ENCODE results near the gene CDH22. TPM values are rescaled to one million over a fixed set of nuclear protein-coding genes. Genes with fewer than 3 reads are reported as not detected.

The CDH22 gene
- total and polyA plus RNA-seq, 10 of the 15 experiments (the other 5 are each of a cell fraction or from before 2014, with no cell fraction given), result not detected

GRCh38 chr20:46304852-46305251, 3.4 kb downstream of the CDH22 start:
- RAD21 ChIA-PET (ENCODE audit: unreplicated experiment), result interaction anchor here (1.0 to 1.3 kb wide), 3 partner anchors 44 to 175 kb away, joined by 3 to 4 read pairs (median 4); no protein-coding TSS in a partner anchor
- POLR2A ChIA-PET, result interaction anchor here (0.6 kb wide), 1 partner anchor 210 kb away, joined by 3 read pairs; no protein-coding TSS in a partner anchor
- H3K9me3 ChIP-seq (replicated peaks; ENCODE audit: control insufficient read depth, insufficient read depth, low read length), result no peaks in the 10 kb centered on the region
- no TSS peak for BruUV-seq (replicated peaks)
- in situ Hi-C loops (cut with MboI), result no loop called here
- H3K4me1 ChIP-seq (ENCODE audit: control insufficient read depth, insufficient read depth, low read length), result no peaks in the 10 kb centered on the region
- no peaks in the 10 kb centered on the region; the same call in 1 of the 2 replicates for H4K20me1 ChIP-seq (ENCODE audit: control insufficient read depth, insufficient read depth)
- no peak overlapping the region for H3K4me2 ChIP-seq (ENCODE audit: control insufficient read depth, insufficient read depth)
- CTCF ChIA-PET, result interaction anchor here (0.7 to 4.0 kb wide), 4 partner anchors 18 to 97 kb away, joined by 3 to 56 read pairs (median 3); no protein-coding TSS in a partner anchor
- no peak for ATAC-seq
- no peaks in the 10 kb centered on the region for H3K79me2 ChIP-seq (ENCODE audit: control insufficient read depth, insufficient read depth, low read length)
- SMC1A ChIA-PET (ENCODE audit: uncharacterized antibody, unreplicated experiment), result interaction anchor here (0.5 to 3.6 kb wide), 2 partner anchors 44 to 328 kb away, joined by 3 to 14 read pairs; no protein-coding TSS in a partner anchor
- H3K4me3 ChIP-seq, result no peak overlapping the region
- WGBS (ENCODE audit: insufficient coverage, insufficient replicate concordance, low lambda C conversion rate, missing lambda C conversion rate), result 16% methylated on average over 3 of the region's 3 CpGs
- no peak for FAIRE-seq
- no peaks in the 10 kb centered on the region for H3K36me3 ChIP-seq (ENCODE audit: control insufficient read depth in 2 of 2, insufficient read depth in 2 of 2, low read length in 1 of 2)
- H3K27ac ChIP-seq (ENCODE audit: control insufficient read depth, insufficient read depth), result no peak overlapping the region
- intact Hi-C loops (cut with micrococcal nuclease; ENCODE audit: unreplicated experiment), result no loop called here
- H3K27me3 ChIP-seq (replicated peaks in 1 of 2; ENCODE audit: control insufficient read depth in 2 of 2, insufficient read depth in 2 of 2, low read length in 1 of 2), result peaks cover 7 to 19% of the 10 kb centered on the region in 2 experiments
- no peak overlapping the region for H3K9ac ChIP-seq (ENCODE audit: control insufficient read depth, insufficient read depth, low read length)
- no peak for DNase-seq (ENCODE audit: low read depth, low spot score)
- H2AFZ ChIP-seq (ENCODE audit: control insufficient read depth, low read depth, low read length), result no peak overlapping the region
- TF ChIP-seq, protein P1, sequence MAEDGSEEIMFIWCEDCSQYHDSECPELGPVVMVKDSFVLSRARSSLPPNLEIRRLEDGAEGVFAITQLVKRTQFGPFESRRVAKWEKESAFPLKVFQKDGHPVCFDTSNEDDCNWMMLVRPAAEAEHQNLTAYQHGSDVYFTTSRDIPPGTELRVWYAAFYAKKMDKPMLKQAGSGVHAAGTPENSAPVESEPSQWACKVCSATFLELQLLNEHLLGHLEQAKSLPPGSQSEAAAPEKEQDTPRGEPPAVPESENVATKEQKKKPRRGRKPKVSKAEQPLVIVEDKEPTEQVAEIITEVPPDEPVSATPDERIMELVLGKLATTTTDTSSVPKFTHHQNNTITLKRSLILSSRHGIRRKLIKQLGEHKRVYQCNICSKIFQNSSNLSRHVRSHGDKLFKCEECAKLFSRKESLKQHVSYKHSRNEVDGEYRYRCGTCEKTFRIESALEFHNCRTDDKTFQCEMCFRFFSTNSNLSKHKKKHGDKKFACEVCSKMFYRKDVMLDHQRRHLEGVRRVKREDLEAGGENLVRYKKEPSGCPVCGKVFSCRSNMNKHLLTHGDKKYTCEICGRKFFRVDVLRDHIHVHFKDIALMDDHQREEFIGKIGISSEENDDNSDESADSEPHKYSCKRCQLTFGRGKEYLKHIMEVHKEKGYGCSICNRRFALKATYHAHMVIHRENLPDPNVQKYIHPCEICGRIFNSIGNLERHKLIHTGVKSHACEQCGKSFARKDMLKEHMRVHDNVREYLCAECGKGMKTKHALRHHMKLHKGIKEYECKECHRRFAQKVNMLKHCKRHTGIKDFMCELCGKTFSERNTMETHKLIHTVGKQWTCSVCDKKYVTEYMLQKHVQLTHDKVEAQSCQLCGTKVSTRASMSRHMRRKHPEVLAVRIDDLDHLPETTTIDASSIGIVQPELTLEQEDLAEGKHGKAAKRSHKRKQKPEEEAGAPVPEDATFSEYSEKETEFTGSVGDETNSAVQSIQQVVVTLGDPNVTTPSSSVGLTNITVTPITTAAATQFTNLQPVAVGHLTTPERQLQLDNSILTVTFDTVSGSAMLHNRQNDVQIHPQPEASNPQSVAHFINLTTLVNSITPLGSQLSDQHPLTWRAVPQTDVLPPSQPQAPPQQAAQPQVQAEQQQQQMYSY (CRISPR knock-in tag; IDR thresholded peaks at IDR 0.05), result no peak
- TF ChIP-seq MTA3 (IDR thresholded peaks at IDR 0.05; ENCODE audit: borderline replicate concordance, low read length), result no peak
- TF ChIP-seq NFYA (IDR thresholded peaks at IDR 0.05; ENCODE audit: borderline replicate concordance, low read depth, low read length), result no peak
- TF ChIP-seq SRF (IDR thresholded peaks at IDR 0.05; ENCODE audit: low read depth in 2 of 2, low read length in 2 of 2), result no peak
- TF ChIP-seq ZNF207 (IDR thresholded peaks at IDR 0.05; ENCODE audit: borderline replicate concordance), result no peak
- TF ChIP-seq WRNIP1 (IDR thresholded peaks at IDR 0.05; ENCODE audit: borderline replicate concordance, low read depth, low read length), result no peak
- TF ChIP-seq, protein P2, sequence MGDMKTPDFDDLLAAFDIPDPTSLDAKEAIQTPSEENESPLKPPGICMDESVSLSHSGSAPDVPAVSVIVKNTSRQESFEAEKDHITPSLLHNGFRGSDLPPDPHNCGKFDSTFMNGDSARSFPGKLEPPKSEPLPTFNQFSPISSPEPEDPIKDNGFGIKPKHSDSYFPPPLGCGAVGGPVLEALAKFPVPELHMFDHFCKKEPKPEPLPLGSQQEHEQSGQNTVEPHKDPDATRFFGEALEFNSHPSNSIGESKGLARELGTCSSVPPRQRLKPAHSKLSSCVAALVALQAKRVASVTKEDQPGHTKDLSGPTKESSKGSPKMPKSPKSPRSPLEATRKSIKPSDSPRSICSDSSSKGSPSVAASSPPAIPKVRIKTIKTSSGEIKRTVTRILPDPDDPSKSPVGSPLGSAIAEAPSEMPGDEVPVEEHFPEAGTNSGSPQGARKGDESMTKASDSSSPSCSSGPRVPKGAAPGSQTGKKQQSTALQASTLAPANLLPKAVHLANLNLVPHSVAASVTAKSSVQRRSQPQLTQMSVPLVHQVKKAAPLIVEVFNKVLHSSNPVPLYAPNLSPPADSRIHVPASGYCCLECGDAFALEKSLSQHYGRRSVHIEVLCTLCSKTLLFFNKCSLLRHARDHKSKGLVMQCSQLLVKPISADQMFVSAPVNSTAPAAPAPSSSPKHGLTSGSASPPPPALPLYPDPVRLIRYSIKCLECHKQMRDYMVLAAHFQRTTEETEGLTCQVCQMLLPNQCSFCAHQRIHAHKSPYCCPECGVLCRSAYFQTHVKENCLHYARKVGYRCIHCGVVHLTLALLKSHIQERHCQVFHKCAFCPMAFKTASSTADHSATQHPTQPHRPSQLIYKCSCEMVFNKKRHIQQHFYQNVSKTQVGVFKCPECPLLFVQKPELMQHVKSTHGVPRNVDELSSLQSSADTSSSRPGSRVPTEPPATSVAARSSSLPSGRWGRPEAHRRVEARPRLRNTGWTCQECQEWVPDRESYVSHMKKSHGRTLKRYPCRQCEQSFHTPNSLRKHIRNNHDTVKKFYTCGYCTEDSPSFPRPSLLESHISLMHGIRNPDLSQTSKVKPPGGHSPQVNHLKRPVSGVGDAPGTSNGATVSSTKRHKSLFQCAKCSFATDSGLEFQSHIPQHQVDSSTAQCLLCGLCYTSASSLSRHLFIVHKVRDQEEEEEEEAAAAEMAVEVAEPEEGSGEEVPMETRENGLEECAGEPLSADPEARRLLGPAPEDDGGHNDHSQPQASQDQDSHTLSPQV (IDR thresholded peaks at IDR 0.05), result no peak
- no peak for TF ChIP-seq SUZ12 (IDR thresholded peaks at IDR 0.05; ENCODE audit: unreplicated experiment)
- no peak for TF ChIP-seq BCL11A (IDR thresholded peaks at IDR 0.05; ENCODE audit: low read depth, low read length)
- TF ChIP-seq, protein P3, sequence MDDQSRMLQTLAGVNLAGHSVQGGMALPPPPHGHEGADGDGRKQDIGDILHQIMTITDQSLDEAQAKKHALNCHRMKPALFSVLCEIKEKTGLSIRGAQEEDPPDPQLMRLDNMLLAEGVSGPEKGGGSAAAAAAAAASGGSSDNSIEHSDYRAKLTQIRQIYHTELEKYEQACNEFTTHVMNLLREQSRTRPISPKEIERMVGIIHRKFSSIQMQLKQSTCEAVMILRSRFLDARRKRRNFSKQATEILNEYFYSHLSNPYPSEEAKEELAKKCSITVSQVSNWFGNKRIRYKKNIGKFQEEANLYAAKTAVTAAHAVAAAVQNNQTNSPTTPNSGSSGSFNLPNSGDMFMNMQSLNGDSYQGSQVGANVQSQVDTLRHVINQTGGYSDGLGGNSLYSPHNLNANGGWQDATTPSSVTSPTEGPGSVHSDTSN (IDR thresholded peaks at IDR 0.05; ENCODE audit: insufficient replicate concordance, low read depth, low read length), result no peak
- no peak for TF ChIP-seq BHLHE40 (IDR thresholded peaks at IDR 0.05; ENCODE audit: borderline replicate concordance in 1 of 2, low read depth in 2 of 2, low read length in 1 of 2)
- TF ChIP-seq, protein P4, sequence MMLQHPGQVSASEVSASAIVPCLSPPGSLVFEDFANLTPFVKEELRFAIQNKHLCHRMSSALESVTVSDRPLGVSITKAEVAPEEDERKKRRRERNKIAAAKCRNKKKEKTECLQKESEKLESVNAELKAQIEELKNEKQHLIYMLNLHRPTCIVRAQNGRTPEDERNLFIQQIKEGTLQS (IDR thresholded peaks at IDR 0.05; ENCODE audit: borderline replicate concordance, extremely low read depth, low read depth, low read length), result no peak
- no peak for TF ChIP-seq NR2F1 (conservative IDR thresholded peaks at IDR 0.05)
- TF ChIP-seq RUNX3 (IDR thresholded peaks at IDR 0.05; ENCODE audit: low read length), result no peak
- no peak for TF ChIP-seq SP1 (IDR thresholded peaks at IDR 0.05; ENCODE audit: low read depth, low read length)

All from GM12878 (cell line).